Vagina (tissue), 2 donors: ENCODE data around the gene PTPRD.

Source experiments
- POLR2AphosphoS5 ChIP-seq, 2 donors: sonication (generic); formaldehyde crosslinking; IDR thresholded peaks; one replicate each; pipeline ENCODE4 v1.9.0; 2017; ENCODE audit warnings: antibody characterized with exemption in 2 of 2, mild to moderate bottlenecking in 2 of 2, low read depth in 1 of 2; ENCODE audit not compliant: insufficient read depth in 1 of 2
- TF ChIP-seq, protein P1 (sequence below), 3 experiments: fragments of 450-650 bp in 2 of 3; fragments of 200-600 bp in 1 of 3; sonication (generic) in 1 of 3; IDR thresholded peaks; one replicate each; pipeline ENCODE4 v1.5.1; 2017 to 2019; ENCODE audit warnings: antibody characterized with exemption in 3 of 3, mild to moderate bottlenecking in 2 of 3, moderate library complexity in 2 of 3

DNA sequence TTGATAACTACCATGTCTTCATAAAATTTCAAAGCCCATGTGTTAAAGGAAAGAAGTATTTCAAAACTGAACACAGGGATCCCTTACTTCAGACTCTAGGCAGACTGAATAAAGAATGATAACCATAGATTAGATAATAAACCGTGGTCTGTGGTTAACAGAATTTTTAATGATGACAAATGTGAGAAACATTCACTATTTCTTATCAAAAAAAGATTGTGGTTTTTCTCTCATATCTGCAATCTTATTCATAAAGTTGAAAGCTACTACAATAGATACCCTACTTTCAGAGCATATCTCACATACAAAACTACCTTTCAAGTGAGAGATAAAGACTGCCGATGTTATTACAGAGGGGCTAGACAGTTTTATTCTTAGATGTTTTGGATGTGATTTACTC lies 1996.4 kb downstream of the PTPRD start:
- TF ChIP-seq, protein P1, sequence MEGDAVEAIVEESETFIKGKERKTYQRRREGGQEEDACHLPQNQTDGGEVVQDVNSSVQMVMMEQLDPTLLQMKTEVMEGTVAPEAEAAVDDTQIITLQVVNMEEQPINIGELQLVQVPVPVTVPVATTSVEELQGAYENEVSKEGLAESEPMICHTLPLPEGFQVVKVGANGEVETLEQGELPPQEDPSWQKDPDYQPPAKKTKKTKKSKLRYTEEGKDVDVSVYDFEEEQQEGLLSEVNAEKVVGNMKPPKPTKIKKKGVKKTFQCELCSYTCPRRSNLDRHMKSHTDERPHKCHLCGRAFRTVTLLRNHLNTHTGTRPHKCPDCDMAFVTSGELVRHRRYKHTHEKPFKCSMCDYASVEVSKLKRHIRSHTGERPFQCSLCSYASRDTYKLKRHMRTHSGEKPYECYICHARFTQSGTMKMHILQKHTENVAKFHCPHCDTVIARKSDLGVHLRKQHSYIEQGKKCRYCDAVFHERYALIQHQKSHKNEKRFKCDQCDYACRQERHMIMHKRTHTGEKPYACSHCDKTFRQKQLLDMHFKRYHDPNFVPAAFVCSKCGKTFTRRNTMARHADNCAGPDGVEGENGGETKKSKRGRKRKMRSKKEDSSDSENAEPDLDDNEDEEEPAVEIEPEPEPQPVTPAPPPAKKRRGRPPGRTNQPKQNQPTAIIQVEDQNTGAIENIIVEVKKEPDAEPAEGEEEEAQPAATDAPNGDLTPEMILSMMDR (IDR thresholded peaks at IDR 0.05) = no peak
- TF ChIP-seq POLR2AphosphoS5 (IDR thresholded peaks at IDR 0.05; ENCODE audit: insufficient read depth in 1 of 2, low read depth in 1 of 2) = no peak
